ENCODE results near the gene TNFSF9.

The TNFSF9 gene, protein sequence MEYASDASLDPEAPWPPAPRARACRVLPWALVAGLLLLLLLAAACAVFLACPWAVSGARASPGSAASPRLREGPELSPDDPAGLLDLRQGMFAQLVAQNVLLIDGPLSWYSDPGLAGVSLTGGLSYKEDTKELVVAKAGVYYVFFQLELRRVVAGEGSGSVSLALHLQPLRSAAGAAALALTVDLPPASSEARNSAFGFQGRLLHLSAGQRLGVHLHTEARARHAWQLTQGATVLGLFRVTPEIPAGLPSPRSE

DNA sequence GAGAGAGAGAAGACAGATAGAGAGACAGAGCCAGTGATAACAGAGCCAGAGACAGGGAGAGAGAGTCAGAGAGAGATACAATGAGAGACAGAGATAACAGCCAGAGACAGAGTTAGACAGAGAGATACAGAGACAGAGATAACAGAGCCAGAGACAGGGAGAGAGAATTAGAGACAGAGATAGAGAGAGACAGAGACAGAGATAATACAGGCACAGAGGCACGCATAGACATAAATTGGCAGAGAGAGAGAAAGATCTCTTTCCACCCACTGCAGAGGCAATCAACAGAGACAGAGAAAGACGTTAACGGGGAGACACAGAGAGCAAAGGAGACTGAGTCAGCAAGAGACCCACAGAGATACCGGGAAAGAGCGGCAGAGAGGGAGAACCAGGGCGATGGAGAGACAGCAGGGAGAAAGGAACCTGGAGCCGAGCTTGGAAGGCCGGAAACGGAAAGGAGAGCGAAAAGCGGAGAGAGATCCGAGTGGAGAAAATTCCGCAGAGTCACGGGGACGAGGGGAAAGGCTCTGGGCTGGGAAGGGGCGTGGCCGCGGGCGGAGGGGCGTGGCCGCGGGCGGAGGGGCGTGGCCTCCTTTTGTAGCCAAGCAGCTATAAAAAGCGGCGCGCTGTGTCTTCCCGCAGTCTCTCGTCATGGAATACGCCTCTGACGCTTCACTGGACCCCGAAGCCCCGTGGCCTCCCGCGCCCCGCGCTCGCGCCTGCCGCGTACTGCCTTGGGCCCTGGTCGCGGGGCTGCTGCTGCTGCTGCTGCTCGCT lies at the start of gene TNFSF9:
TSS of gene TNFSF9 (plus strand) at position 641 of the 777 bp plus-strand sequence. CDS start at position 652, 11 bp downstream.
- DNase-seq, result peak; percentile 96

DNA sequence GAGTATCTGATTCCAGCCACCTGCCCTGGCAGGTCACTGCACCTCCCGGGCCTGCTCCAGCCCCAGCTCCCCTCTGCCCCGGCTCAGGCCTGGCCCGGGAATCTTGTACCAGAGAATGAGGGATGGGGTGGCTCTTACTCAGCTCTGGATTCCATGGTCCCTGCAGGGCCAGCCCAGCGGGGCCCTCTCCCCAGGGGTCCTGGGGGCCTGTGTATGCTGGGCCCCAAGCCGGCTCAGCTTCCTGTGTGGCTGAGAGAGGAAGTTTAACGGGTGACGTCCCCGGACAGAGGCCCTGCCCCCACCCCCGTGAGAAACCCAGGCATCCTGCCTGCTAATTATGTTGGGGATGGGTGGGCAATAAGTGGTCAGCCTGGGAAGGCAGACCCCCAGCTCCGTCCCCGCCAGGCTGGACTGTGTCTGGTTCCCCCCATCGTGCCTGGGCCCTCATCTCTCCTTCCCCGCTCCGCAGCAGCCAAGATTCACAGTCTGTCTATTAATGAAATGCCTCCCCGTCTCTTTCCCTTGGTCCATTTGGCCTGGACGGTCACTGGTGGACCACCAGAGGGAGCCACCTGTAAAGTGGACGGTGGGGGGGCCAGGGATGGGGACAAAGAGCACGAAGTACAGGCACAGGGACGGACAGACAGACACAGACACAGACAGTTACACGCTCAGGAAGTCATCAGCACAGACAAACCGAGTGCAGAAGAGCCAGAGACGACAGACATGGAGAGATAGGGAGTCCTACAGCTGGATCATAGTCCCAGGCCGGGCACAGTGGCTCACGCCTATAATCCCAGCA lies 49.1 kb upstream of the TNFSF9 start, which contains the start of gene DENND1C:
TSS of gene DENND1C (minus strand) at position 247 of the 802 bp plus-strand sequence. CDS start at position 155, 92 bp downstream.
- DNase-seq, result peak; percentile 81

DNA sequence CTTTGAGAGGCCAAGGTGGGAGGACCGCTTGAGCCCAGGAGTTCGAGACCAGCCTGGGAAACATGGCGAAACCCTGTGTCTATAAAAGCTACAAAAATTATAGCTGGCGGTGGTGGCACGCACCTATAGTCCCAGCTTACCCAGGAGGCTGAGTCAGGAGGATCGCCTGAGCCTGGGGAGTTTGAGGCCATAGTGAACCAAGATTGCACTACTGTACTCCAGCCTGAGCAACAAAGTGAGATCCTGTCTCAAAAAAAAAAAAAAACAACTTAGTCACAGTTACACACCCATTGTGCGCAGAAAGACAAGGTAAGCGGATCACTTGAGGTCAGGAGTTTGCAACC lies 48.5 kb upstream of the TNFSF9 start:
- DNase-seq, result no peak

DNA sequence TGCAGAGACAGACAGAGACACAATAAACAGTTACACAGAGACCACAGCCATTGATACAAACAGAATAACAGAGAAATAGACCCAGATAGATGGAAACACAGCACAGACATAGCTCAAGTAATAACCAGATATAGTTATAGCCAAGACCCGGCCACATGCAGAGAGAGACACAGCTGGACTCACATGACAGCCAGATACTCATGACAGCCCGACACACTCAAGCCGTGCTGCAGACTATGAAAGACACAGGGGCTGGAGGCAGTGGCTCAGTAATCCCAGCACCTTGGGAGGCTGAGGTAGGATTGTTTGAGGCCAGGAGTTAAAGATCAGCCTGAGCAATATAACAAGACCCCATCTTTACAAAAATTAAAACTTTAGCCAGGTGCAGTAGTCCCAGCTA lies 47.6 kb upstream of the TNFSF9 start:
- no peak for DNase-seq

DNA sequence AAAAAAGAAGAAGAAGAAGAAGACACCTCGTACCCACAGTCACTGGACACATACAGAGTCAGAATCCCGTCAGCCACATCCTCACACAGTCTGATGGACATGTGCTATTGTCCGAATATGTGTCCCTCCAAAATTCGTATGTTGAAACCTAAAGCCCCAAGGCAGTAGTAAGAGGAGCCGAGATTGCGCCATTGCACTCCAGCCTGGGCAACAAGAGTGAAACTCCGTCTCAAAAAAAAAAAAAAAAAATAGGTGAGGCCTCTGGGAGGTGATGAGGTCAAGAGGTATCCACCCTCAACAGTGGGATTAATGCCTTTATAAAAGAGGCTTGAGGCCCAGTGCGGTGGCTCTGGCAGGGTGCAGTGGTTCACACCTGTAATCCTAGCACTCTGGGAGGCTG lies 46.6 kb upstream of the TNFSF9 start:
- no peak for DNase-seq

DNA sequence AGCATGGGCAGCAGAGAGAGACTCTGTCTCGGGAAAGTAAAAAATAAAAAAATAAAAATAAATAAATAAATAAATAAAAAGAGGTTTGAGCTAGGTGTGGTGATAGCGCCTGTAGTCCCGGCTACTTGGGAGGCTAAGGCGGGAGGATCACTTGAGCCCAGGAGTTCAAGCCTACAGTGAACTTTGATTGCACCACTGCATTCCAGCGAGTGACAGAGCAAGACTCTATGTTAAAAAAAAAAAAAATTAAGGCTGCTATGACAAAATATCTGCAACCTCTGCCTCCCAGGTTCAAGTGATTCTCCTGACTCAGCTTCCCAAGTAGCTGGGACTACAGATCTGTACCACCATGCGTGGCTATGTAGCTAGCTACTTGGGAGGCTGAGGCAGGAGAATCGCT lies 46.0 kb upstream of the TNFSF9 start:
- no peak for DNase-seq

DNA sequence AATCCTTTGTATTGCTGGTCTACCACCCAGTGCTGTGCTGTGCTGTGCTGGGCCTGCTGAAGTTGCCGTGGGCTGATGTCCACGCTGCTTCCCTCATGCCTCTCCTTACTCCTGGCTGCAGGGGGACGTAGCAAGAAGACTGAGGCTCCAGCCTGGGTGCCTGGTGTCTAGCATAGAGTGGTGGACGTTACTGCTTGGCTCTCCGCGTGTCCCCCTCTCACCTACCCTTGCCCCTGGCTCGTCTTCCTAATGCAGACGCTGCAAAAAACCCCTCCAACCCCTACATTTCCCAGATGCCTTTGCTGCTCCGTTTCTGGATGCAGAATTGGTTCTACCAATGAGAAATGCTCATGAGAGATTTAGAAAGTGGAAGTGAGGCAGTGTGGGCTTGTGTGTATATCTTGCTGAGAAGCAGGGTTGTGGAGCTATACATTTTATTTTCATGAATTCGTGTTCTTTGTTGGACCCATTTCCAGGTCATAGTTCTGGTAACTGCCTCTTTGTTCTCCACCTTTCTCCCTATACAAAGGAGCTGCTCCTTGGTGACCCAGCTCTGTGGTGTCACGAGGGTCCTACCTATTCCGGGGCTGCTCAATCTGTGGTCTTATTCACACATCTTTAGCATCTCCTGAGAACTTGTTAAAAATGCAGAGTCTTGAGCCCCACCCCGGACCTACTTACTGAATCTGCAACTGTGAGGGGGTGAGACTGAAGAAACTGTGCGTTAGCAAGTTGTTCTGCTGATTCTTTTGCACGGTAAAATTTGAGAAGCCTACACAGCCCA lies 41.4 kb upstream of the TNFSF9 start:
- no peak for DNase-seq

DNA sequence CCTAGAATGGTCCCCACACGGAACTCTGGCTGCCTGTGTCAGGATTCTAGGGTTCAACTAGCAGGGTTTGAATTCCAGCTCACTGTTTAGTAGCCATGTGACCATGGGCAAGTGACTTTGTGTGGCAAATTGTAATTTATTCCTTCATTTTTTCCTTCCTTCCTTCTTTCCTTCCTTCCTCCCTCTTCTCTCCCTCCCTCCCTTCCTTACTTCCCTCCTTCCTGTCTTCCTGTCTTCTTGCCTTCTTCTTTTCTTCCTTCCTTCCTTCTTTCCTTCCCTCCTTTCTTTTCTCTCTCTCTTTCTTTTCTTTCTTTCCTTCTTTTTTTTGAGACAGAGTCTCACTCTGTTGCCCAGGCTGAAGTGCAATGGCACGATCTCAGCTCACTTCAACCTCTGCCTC lies 40.7 kb upstream of the TNFSF9 start:
- DNase-seq, result no peak

DNA sequence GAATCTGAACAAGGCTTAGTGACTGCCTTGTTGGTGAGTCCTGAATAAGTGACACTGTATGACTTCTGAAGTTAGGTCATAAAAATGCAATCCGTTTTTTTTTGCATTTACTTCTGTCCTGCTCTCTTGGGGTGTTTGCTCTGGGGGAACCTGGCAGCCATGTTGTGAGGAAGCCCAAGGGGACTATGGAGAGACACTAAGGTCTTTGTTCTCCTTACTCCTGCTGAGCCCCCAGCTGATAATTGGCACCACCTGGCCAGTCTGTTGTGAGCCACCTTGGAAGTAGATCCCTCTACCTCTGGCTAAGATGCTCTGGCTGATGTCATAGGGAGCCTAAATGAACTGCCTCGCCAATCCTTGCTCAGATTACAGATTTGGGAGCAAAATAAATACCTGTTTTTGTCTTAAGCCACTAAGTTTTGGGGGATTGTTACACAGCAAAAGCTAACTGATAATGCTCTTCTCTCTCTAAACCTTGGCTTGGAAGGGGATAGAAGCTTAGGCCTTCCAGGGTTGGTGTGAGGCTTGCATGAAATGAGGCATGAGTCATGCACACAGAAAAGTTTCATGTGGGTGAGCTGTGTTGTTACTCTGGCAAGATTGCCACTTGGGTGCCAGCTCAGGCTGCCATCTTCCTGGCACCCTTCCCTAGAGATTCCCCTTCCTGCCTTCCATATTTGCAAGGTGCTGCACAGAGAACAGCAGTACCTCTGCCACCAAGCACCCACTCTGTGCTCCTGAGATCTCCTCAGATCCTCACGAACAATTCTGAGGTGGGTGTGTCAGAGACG lies 38.8 kb upstream of the TNFSF9 start:
- DNase-seq, result no peak

DNA sequence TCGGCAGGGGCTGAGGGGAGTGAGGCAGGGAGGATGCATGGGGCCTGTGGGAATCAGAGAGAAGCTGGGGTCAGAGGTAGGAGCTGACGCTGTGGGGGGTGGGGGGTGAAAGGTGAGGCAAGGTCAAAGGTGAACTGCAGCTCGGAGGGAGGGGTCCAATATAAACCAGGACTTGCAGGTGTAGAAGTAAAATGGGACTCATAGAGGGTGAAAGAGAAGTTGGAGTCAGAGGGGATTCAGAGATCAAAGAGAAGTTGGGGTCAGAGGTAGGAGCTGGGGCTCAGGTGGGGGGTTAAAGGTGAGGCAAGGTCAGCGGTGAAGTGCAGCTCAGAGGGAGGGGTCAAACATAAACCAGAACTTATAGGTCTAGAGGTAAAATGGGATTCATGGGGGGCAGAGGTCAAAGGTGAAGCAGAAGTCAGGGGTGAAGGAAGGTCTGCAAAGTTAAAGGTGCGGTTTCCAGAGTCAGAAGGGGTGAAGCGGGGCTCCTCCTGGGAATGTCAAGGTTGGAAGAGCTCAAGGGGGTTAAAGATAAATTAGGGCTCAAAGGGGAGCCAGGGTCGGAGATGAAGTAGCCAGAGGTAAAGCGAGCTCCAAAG lies 36.3 kb upstream of the TNFSF9 start:
- no peak for DNase-seq

DNA sequence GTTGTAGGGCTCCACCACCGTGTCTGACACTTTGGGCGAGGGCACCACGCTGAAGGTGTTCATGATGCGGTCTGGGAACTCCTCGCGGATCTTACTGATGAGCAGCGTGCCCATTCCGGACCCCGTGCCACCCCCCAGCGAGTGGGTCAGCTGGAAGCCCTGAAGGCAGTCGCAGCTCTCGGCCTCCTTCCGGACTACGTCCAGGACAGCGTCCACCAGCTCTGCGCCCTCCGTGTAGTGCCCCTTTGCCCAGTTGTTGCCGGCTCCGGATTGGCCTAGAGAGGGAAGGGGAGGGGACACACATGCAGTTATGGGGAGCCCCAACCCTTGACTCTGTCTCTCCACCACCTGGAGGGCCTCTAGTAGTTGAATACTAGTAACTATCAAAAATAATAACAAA lies 34.9 kb upstream of the TNFSF9 start:
- no peak for DNase-seq

DNA sequence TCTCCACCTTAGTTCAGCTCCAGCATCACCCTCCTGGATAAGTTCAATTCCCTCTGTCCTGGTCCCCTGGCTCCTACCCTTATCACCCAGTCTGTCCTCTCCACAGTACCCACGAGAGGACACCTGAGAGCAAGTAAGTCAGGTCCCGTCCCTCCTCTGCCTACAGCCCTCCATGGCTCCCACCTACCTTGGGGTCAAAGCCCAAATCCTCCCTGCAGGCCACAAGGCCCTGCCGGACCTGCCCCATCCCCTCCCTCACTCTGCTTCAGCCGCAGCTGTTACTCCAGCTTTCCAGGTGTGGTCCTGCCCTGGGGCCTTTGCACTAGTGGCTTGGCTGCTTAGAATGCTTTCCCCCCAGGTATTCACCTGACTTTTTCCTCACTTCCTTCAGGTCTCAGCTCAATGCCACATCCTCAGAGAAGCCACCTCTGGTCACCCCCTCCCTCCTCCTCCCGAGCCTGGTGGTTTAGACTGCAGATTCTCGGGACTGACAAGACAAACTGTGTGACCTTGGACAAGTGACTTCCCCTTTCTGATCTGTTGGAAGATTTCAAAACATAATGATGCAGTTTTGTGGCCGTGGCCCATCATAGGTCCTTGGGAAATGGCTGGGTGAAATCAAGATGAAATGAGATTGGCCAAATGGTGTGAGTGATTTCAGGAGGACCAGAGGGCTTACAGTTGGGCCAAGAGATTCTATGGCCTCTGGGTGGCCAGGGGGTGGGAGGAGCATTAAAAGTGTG lies 32.4 kb upstream of the TNFSF9 start:
- DNase-seq, result no peak

DNA sequence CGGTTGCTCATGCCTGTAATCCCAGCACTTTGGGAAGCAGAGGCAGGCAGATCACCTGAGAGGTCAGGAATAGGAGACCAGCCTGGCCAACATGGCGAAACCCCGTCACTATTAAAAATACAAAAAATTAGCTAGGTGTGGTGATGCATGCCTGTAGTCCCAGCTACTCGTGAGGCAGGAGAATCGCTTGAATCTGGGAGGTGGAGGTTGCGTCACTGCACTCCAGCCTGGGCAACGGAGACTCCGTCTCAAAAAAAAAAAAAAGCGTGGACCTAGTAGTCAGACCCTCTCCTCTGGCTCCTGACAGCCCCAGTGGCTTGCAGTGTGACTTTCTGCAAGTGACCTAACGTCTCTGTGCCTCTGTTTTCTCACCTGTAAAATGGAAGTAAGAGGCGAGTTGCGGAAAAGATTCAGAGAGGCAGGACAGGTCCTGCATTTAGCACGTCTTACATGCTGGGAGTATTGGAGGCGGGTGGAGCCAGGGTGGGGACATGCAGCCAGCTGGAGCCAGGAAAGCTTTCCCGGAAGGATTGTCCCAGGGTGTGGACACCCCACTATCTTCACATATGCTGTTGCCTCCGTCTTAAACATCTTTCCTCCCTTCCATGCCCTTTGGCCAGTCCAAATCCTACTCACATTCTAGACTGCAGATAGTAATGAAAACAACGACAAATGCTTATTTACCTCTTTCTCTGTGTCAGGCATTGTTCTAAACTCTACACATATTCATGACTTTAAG lies 31.6 kb upstream of the TNFSF9 start:
- no peak for DNase-seq

DNA sequence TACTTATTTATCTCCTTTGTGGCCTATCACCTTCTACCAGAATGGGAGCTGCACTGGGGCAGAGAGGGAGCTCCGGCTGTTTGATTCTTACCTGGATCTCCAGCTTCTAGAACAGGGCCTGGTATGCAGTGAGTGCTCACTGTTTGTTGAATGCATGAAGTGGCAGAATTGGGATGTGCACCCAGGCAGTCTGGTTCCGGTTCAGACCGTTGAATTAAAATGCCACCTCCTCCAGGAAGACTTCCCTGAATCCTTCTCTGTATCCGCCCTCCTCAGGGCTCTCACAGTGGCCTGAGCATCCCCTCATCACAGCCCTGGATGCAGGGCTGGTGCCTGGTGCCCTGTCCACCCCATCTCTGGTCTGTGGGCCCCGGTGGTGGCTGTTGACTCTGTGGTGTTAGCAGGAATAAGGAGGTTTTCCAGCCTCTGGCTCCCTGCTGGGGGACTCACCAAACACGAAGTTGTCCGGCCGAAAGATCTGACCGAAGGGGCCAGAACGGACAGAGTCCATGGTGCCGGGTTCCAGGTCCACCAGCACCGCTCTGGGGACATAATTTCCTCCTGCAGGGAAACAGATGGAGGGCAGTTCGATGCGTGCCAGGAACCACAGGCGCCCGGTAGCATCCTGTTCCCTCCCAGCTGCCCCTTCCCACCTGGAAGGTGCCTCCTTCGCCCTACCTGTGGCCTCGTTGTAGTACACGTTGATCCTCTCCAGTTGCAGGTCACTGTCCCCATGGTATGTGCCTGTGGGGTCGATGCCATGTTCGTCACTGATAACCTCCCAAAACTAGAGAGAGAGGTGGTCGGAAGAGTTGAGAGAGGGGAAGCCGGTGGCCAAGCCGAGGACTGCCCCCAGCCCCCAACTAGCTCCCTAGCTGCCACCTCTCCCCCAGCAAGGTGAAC lies 29.7 kb upstream of the TNFSF9 start:
- DNase-seq, result no peak

DNA sequence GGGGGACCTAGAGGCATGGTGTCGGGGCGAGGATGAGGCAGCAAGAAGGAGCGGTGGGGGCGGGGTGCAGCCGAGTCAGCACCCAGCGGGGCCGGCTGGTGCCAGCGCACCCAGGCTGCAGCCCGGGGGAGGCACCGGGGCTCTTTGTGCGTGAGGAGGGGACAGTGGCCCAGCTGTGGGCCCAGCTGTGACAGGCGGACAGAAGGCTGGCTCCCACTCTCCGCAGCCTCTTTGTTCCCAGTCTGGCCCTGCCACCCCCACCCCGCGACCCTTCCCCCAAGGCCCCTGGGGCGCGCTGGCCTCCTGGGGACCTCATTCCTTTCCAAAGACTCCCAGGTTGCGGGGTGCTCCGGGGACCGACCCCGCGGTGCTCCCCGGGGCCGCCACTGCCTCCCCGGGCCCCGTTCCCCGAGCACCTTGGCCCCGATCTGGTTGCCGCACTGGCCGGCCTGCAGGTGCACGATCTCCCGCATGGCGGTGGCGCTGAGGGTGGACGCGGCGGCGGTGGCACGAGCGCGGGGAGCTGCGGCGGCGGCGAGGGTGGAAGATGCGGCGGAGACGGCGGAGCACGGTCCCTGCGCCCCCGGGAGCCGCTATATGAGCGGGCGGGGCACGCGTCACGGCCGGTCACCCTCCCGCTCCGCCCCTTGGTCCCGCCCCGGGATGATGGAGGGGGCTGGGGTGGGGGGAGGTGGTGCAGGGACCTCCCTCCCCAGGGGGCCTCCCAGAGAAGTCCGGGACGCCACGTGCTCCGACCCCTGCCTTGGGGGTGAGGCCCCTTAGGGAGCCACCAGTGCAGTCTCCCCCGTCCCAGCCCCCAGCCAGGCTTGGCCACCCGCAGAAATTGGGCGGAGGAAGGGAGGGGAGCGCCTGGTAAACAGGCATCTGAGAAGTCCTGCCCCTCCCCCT lies 28.8 kb upstream of the TNFSF9 start, which contains the start of gene TUBB4A:
TSS of gene TUBB4A (minus strand) at position 570 of the 909 bp plus-strand sequence. CDS start at position 473, 97 bp downstream.
- peak; percentile 75 for DNase-seq

DNA sequence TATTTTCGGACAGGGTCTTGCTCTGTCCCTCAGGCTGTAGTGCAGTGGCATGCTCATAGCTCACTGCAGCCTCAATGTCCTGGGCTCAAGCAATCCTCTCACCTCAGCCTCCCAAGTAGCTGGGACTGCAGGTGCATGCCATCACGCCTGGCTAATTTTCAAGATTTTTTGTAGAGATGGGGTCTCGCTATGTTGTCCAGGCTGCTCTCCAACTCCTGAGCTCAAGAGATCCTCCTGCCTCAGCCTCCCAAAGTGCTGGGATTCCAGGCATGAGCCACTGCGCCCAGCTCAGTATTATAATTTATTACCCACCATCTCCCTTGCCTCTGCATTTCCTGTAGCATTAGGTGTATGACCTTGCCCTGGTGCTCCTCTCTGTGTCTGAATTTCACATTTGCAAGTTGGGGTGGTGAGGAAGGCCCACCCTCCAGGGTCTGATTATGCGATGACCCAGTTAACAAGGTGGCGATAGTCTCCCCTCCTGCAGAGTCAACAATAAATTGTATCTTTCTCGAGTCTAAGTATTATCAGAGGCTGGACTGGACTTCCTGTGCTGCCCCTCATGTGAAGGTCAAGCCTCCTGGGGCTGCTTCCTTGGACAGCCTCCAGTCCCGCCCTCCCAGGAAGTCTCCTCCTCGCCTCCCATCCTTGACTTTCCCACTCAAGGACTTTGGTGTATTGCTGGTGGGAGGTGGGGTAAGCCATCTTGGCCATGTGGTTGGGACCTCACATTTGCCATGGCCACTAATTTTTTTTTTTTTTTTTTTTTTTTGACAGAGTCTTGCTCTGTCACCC lies 27.2 kb upstream of the TNFSF9 start:
- DNase-seq, result no peak

All from activated CD8-positive, alpha-beta memory T cell treated with anti-CD3 and anti-CD28 coated beads, Interleukin-2, amount 50 U/mL, for 48 hours (primary cell).